Mesendoderm (in vitro differentiated cells): ENCODE data around the gene OR6V1.

Source experiments
- DNase-seq: peaks from one replicate; pipeline ENCODE4 v3.0.0; 2013
- H2AK5ac ChIP-seq: 2 replicates; pipeline ENCODE4 v1.6.1; 2013; ENCODE audit warnings: low read length, inconsistent platforms
- H2BK120ac ChIP-seq: 2 replicates; pipeline ENCODE4 v1.6.1; 2013; ENCODE audit warnings: low read depth, mild to moderate bottlenecking, low read length, moderate library complexity, mixed read lengths
- H2BK15ac ChIP-seq: replicated peaks from 2 replicates; pipeline ENCODE4 v1.6.1; 2013; ENCODE audit warnings: low read depth, mild to moderate bottlenecking, moderate library complexity
- H2BK5ac ChIP-seq: 2 replicates; pipeline ENCODE4 v1.6.1; 2013; ENCODE audit warnings: low read length, inconsistent platforms
- H3K18ac ChIP-seq: 2 replicates; pipeline ENCODE4 v1.6.1; 2013; ENCODE audit warnings: mild to moderate bottlenecking, low read length, mixed read lengths
- H3K23ac ChIP-seq: one replicate; pipeline ENCODE4 v1.6.1; 2013; ENCODE audit warnings: low read length
- H3K27ac ChIP-seq: 2 replicates; pipeline ENCODE4 v1.5.1; 2013; ENCODE audit warnings: low read depth, mild to moderate bottlenecking, inconsistent platforms, low read length, moderate library complexity
- H3K27me3 ChIP-seq: 2 replicates; pipeline ENCODE4 v1.6.1; 2013; ENCODE audit warnings: low read length, control low read depth, mild to moderate bottlenecking, inconsistent platforms; ENCODE audit not compliant: insufficient read depth, poor library complexity
- H3K36me3 ChIP-seq: 2 replicates; pipeline ENCODE4 v1.6.1; 2013; ENCODE audit warnings: low read length, inconsistent platforms; ENCODE audit not compliant: control insufficient read depth, insufficient read depth
- H3K4ac ChIP-seq: one replicate; pipeline ENCODE4 v1.6.1; 2013; ENCODE audit warnings: low read depth, mild to moderate bottlenecking, low read length, moderate library complexity
- H3K4me1 ChIP-seq: 2 replicates; pipeline ENCODE4 v1.6.1; 2013; ENCODE audit warnings: low read depth, low read length, inconsistent platforms; ENCODE audit not compliant: control insufficient read depth
- H3K4me2 ChIP-seq: 2 replicates; pipeline ENCODE4 v1.6.1; 2013; ENCODE audit warnings: low read length
- H3K4me3 ChIP-seq: 2 replicates; pipeline ENCODE4 v1.5.1; 2013; ENCODE audit warnings: mild to moderate bottlenecking, low read length
- H3K56ac ChIP-seq: one replicate; pipeline ENCODE4 v1.6.1; 2013; ENCODE audit warnings: low read length
- H3K79me1 ChIP-seq: 2 replicates; pipeline ENCODE4 v1.6.1; 2013; ENCODE audit warnings: low read length, inconsistent platforms
- H3K79me2 ChIP-seq: 2 replicates; pipeline ENCODE4 v1.6.1; 2013; ENCODE audit warnings: mild to moderate bottlenecking, low read length; ENCODE audit not compliant: control insufficient read depth, insufficient read depth
- H3K9ac ChIP-seq: 2 replicates; pipeline ENCODE4 v1.6.1; 2013; ENCODE audit warnings: low read length, inconsistent platforms
- H4K5ac ChIP-seq: one replicate; pipeline ENCODE4 v1.6.1; 2013; ENCODE audit warnings: low read length
- H4K8ac ChIP-seq: one replicate; pipeline ENCODE4 v1.6.1; 2013; ENCODE audit warnings: low read depth, mild to moderate bottlenecking, control low read depth, low read length, moderate library complexity
- WGBS: extraction: QIAGEN DNeasy Blood & Tissue Kit; methylation state at CpG from one replicate; pipeline ENCODE4 v1.1.7; 2013; ENCODE audit warnings: low lambda C conversion rate, missing lambda C conversion rate; ENCODE audit not compliant: insufficient coverage; ENCODE audit errors: extremely low coverage; 5-methylcytosine and 5-hydroxymethylcytosine counted together

Gene OR6V1

DNA sequence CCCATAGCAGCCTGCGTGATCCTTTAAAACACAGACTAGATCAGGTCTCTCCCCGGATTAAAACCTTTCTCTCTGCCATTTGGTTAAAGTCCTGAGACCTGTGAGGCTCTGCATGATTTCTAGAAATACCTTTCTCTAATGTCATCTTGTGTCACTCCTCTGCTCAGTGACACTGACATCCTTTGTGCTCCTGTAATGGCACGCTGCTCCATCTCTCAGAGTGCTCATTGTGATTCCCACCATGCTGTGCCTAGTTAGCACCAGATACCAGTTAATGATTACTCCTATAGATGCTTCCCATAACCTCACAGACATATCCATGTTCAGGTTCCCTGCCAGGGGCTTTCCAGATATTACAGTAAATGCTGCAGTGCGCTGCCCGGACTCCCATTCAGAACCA is 13.5 kb upstream of the OR6V1 start:
- no peak overlapping the region for H4K8ac ChIP-seq
- no peaks in the 10 kb centered on the region for H3K27me3 ChIP-seq
- no peak overlapping the region for H3K4ac ChIP-seq
- no peak overlapping the region for H3K4me3 ChIP-seq
- H3K18ac ChIP-seq, result no peak overlapping the region
- WGBS, result no CpG with 5 or more reads among the region's 5 CpGs
- H2BK120ac ChIP-seq, result no peak overlapping the region
- peaks cover 11% of the 10 kb centered on the region for H3K4me1 ChIP-seq
- no peak overlapping the region for H3K56ac ChIP-seq
- no peak overlapping the region for H3K4me2 ChIP-seq
- no peaks in the 10 kb centered on the region for H3K79me2 ChIP-seq
- no peaks in the 10 kb centered on the region for H3K36me3 ChIP-seq
- DNase-seq, result peak; percentile 30
- no peak overlapping the region for H4K5ac ChIP-seq
- H3K23ac ChIP-seq, result no peak overlapping the region
- H2AK5ac ChIP-seq, result no peak overlapping the region
- H3K27ac ChIP-seq, result no peak overlapping the region
- no peak overlapping the region for H3K9ac ChIP-seq
- H2BK5ac ChIP-seq, result no peak overlapping the region
- no peaks in the 10 kb centered on the region for H3K79me1 ChIP-seq
- no peak overlapping the region for H2BK15ac ChIP-seq

- no peak overlapping the region for H3K4me2 ChIP-seq
- H2BK5ac ChIP-seq, result no peak overlapping the region
- no peak overlapping the region for H2AK5ac ChIP-seq
- H3K79me1 ChIP-seq, result no peaks in the 10 kb centered on the region
- no peak overlapping the region for H3K9ac ChIP-seq
- no peaks in the 10 kb centered on the region for H3K79me2 ChIP-seq
- no peak overlapping the region for H3K23ac ChIP-seq
- H2BK120ac ChIP-seq, result no peak overlapping the region
- no peak overlapping the region for H3K27ac ChIP-seq
- no CpG with 5 or more reads among the region's 3 CpGs for WGBS
- H2BK15ac ChIP-seq, result no peak overlapping the region
- H4K8ac ChIP-seq, result no peak overlapping the region
- no peak overlapping the region for H3K18ac ChIP-seq
- H3K4me1 ChIP-seq, result peaks cover 11% of the 10 kb centered on the region
- no peak overlapping the region for H3K4ac ChIP-seq
- no peak overlapping the region for H4K5ac ChIP-seq
- DNase-seq, result no peak
- H3K27me3 ChIP-seq, result no peaks in the 10 kb centered on the region
- H3K4me3 ChIP-seq, result no peak overlapping the region
- no peaks in the 10 kb centered on the region for H3K36me3 ChIP-seq
- no peak overlapping the region for H3K56ac ChIP-seq
These were observed 11.9 kb upstream of the OR6V1 start for GRCh38 chr7:143040209-143040715.

DNA sequence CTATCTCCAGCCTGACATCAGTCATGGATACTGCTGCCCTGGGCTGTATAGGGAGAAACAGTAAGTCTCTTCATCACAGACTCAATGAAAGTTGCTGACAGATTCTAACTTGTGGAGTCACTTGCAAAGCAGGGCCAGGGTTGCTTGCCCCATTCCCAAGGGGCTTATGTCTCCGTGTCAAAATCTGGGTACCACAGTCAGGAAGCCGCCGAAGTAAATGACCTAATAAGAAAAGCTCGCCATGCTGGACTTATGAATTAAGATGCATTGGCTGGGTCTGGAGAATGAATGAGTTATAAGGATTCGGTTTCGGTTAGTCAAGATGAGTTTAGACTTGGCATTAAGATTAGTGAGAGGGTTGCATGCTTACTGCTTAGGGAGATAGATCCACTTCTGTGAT is 10.8 kb upstream of the OR6V1 start:
- H4K8ac ChIP-seq, result no peak overlapping the region
- H3K4me1 ChIP-seq, result peaks cover 11% of the 10 kb centered on the region
- no peaks in the 10 kb centered on the region for H3K27me3 ChIP-seq
- no peak overlapping the region for H3K23ac ChIP-seq
- no peak overlapping the region for H2BK15ac ChIP-seq
- H2AK5ac ChIP-seq, result no peak overlapping the region
- no peak for DNase-seq
- H3K79me2 ChIP-seq, result no peaks in the 10 kb centered on the region
- no peak overlapping the region for H3K4me3 ChIP-seq
- WGBS, result no CpG with 5 or more reads among the region's 6 CpGs
- no peak overlapping the region for H4K5ac ChIP-seq
- no peak overlapping the region for H3K4ac ChIP-seq
- no peak overlapping the region for H3K4me2 ChIP-seq
- H3K36me3 ChIP-seq, result no peaks in the 10 kb centered on the region
- no peak overlapping the region for H2BK120ac ChIP-seq
- no peak overlapping the region for H2BK5ac ChIP-seq
- H3K18ac ChIP-seq, result no peak overlapping the region
- no peak overlapping the region for H3K27ac ChIP-seq
- H3K9ac ChIP-seq, result no peak overlapping the region
- H3K56ac ChIP-seq, result no peak overlapping the region
- H3K79me1 ChIP-seq, result no peaks in the 10 kb centered on the region

GRCh38 chr7:143042159-143042789 is 9.9 kb upstream of the OR6V1 start:
- H3K18ac ChIP-seq, result peak overlapping the region; percentile 22
- H3K4me3 ChIP-seq, result no peak overlapping the region
- H3K4ac ChIP-seq, result no peak overlapping the region
- H2BK120ac ChIP-seq, result no peak overlapping the region
- peak overlapping the region; percentile 60 for H3K27ac ChIP-seq
- H3K9ac ChIP-seq, result peak overlapping the region; percentile 27
- H3K36me3 ChIP-seq, result no peaks in the 10 kb centered on the region
- H3K79me2 ChIP-seq, result no peaks in the 10 kb centered on the region
- no peak overlapping the region for H4K8ac ChIP-seq
- no peak overlapping the region for H3K4me2 ChIP-seq
- H3K4me1 ChIP-seq, result peaks cover 11% of the 10 kb centered on the region
- no peaks in the 10 kb centered on the region for H3K79me1 ChIP-seq
- peak overlapping the region; percentile 84 for H2BK5ac ChIP-seq
- no peak overlapping the region for H4K5ac ChIP-seq
- no peak overlapping the region for H2AK5ac ChIP-seq
- H3K27me3 ChIP-seq, result no peaks in the 10 kb centered on the region
- H3K23ac ChIP-seq, result peak overlapping the region; percentile 37
- no CpG with 5 or more reads among the region's 3 CpGs for WGBS
- peak; percentile 73 for DNase-seq
- no peak overlapping the region for H2BK15ac ChIP-seq
- peak overlapping the region; percentile 66 for H3K56ac ChIP-seq

DNA sequence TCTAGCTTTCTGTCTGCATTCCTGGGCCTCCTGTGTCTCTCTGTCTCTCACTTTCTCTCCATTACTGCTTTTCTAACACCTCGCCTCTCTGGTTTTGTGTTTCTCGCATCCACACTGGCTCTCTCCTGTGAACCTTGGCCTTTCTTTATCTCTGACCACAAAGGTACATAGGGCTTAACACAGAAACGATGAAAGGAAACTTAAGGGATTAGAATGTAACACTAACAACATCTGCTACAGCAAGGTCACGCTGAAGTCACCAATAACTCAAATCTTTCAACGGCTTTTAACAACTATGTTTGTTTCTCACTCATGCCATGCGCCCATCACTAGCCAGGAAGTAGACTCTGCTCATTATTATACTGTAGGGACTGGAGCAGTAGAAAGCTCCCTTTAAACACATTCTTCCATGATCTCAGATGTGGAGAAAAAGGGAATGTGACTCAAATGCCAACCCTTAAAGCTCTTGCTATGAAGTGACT is 9.3 kb upstream of the OR6V1 start:
- no peak overlapping the region for H3K23ac ChIP-seq
- H3K27ac ChIP-seq, result no peak overlapping the region
- no peaks in the 10 kb centered on the region for H3K79me2 ChIP-seq
- no peak overlapping the region for H3K4me3 ChIP-seq
- no peaks in the 10 kb centered on the region for H3K27me3 ChIP-seq
- H2BK120ac ChIP-seq, result no peak overlapping the region
- H3K4me1 ChIP-seq, result peaks cover 11% of the 10 kb centered on the region
- H3K9ac ChIP-seq, result no peak overlapping the region
- no peak overlapping the region for H3K4me2 ChIP-seq
- no peak overlapping the region for H2AK5ac ChIP-seq
- no CpG with 5 or more reads among the region's 6 CpGs for WGBS
- peak overlapping the region; percentile 22 for H3K18ac ChIP-seq
- no peak overlapping the region for H4K5ac ChIP-seq
- H3K4ac ChIP-seq, result no peak overlapping the region
- no peaks in the 10 kb centered on the region for H3K36me3 ChIP-seq
- peak; percentile 95 for DNase-seq
- no peak overlapping the region for H4K8ac ChIP-seq
- H3K56ac ChIP-seq, result no peak overlapping the region
- no peaks in the 10 kb centered on the region for H3K79me1 ChIP-seq
- H2BK15ac ChIP-seq, result no peak overlapping the region
- H2BK5ac ChIP-seq, result no peak overlapping the region

- H3K4me1 ChIP-seq, result peaks cover 11% of the 10 kb centered on the region
- H2BK15ac ChIP-seq, result no peak overlapping the region
- no peaks in the 10 kb centered on the region for H3K27me3 ChIP-seq
- H3K4ac ChIP-seq, result no peak overlapping the region
- no peak overlapping the region for H3K56ac ChIP-seq
- H3K27ac ChIP-seq, result no peak overlapping the region
- WGBS, result no CpG with 5 or more reads among the region's 2 CpGs
- H3K4me3 ChIP-seq, result no peak overlapping the region
- H3K9ac ChIP-seq, result no peak overlapping the region
- no peaks in the 10 kb centered on the region for H3K36me3 ChIP-seq
- no peaks in the 10 kb centered on the region for H3K79me1 ChIP-seq
- DNase-seq, result no peak
- H2BK5ac ChIP-seq, result no peak overlapping the region
- H4K5ac ChIP-seq, result no peak overlapping the region
- no peak overlapping the region for H2BK120ac ChIP-seq
- H3K79me2 ChIP-seq, result no peaks in the 10 kb centered on the region
- no peak overlapping the region for H3K23ac ChIP-seq
- no peak overlapping the region for H2AK5ac ChIP-seq
- H4K8ac ChIP-seq, result no peak overlapping the region
- H3K4me2 ChIP-seq, result no peak overlapping the region
- no peak overlapping the region for H3K18ac ChIP-seq
These were observed 8.8 kb upstream of the OR6V1 start for GRCh38 chr7:143043391-143043790.
